IMR-90 (cell line): Measurements from ENCODE around the gene ZNF750. TPM values are rescaled to one million over a fixed set of nuclear protein-coding genes. Genes with fewer than 3 reads are reported as not detected.

Experiments used
- ATAC-seq: fragments of 200-7000 bp; cut with Tn5 transposase; 2 replicates; pipeline ENCODE4 v1.9.1; 2020; ENCODE audit warnings: low read depth, mild to moderate bottlenecking, moderate library complexity
- BruUV-seq: library from RNA; stranded (reverse); fragments of 400-500 nt; replicated peaks from 2 replicates; lab custom pipeline; 2021; lab: Mats Ljungman, UMichigan
- CTCF ChIA-PET: fragments of 300-600 bp; formaldehyde crosslinking; extraction: SDS; loops from one replicate; lab custom pipeline; 2021; ENCODE audit warnings: antibody characterized with exemption; lab: Yijun Ruan, JAX
- POLR2A ChIA-PET: fragments of 300-600 bp; sonication (Branson Sonifier 250); formaldehyde crosslinking; loops from one replicate; lab custom pipeline; 2022; ENCODE audit warnings: antibody characterized with exemption; ENCODE audit not compliant: unreplicated experiment; lab: Charles Lee
- DNase-seq: peaks from one replicate; pipeline ENCODE4 v3.0.0; 2013
- H2AFZ ChIP-seq: replicated peaks from 2 replicates; pipeline ENCODE3; 2013; ENCODE audit warnings: low read length, mild to moderate bottlenecking; ENCODE audit not compliant: poor library complexity
- H2AK5ac ChIP-seq: 2 replicates; pipeline ENCODE4 v1.6.1; 2013; ENCODE audit warnings: low read depth, low read length, inconsistent platforms
- H2AK9ac ChIP-seq: replicated peaks from 2 replicates; pipeline ENCODE3; 2013; ENCODE audit warnings: mild to moderate bottlenecking, low read depth, low read length, moderate library complexity; ENCODE audit not compliant: poor library complexity
- H2BK120ac ChIP-seq: 2 replicates; pipeline ENCODE4 v1.6.1; 2013; ENCODE audit warnings: low read depth, low read length, inconsistent platforms
- H2BK15ac ChIP-seq: 3 replicates; pipeline ENCODE4 v1.6.1; 2013; ENCODE audit warnings: low read depth, low read length, inconsistent platforms
- H2BK20ac ChIP-seq: 2 replicates; pipeline ENCODE4 v1.6.1; 2013; ENCODE audit warnings: low read depth, mild to moderate bottlenecking, inconsistent platforms, low read length, moderate library complexity
- H2BK5ac ChIP-seq: 2 replicates; pipeline ENCODE4 v1.6.1; 2013; ENCODE audit warnings: mild to moderate bottlenecking, low read depth, low read length, inconsistent platforms; ENCODE audit not compliant: poor library complexity, severe bottlenecking
- H3K14ac ChIP-seq: replicated peaks from 2 replicates; pipeline ENCODE4 v1.6.1; 2013; ENCODE audit warnings: low read depth, low read length, inconsistent platforms
- H3K18ac ChIP-seq: 2 replicates; pipeline ENCODE4 v1.6.1; 2013; ENCODE audit warnings: low read depth, low read length, control low read depth
- H3K23ac ChIP-seq: 2 replicates; pipeline ENCODE4 v1.6.1; 2013; ENCODE audit warnings: low read depth, low read length, inconsistent platforms
- H3K27ac ChIP-seq: 2 replicates; pipeline ENCODE4 v1.5.1; 2013; ENCODE audit warnings: mild to moderate bottlenecking, control low read depth, low read length; ENCODE audit not compliant: insufficient read depth
- H3K27me3 ChIP-seq: 2 replicates; pipeline ENCODE4 v1.6.1; 2013; ENCODE audit warnings: low read length; ENCODE audit not compliant: control insufficient read depth, insufficient read depth
- H3K36me3 ChIP-seq: 2 replicates; pipeline ENCODE4 v1.6.1; 2013; ENCODE audit warnings: low read length, mixed read lengths; ENCODE audit not compliant: control insufficient read depth, insufficient read depth
- H3K4ac ChIP-seq: 2 replicates; pipeline ENCODE4 v1.6.1; 2013; ENCODE audit warnings: low read depth, low read length, inconsistent platforms
- H3K4me1 ChIP-seq: 2 replicates; pipeline ENCODE4 v1.6.1; 2013; ENCODE audit warnings: low read length, mixed read lengths; ENCODE audit not compliant: control insufficient read depth, insufficient read depth
- H3K4me2 ChIP-seq: 2 replicates; pipeline ENCODE4 v1.6.1; 2013; ENCODE audit warnings: low read depth, mild to moderate bottlenecking, control low read depth, low read length, moderate library complexity
- H3K4me3 ChIP-seq: 2 replicates; pipeline ENCODE4 v1.5.1; 2013; ENCODE audit warnings: low read depth, mild to moderate bottlenecking, control low read depth, low read length, moderate library complexity; ENCODE audit not compliant: insufficient read depth
- H3K56ac ChIP-seq: 2 replicates; pipeline ENCODE4 v1.6.1; 2013; ENCODE audit warnings: low read length, inconsistent platforms; ENCODE audit not compliant: insufficient read depth; ENCODE audit errors: extremely low read depth
- H3K79me1 ChIP-seq, 2 experiments: 2 replicates each; pipeline ENCODE4 v1.6.1; 2013; ENCODE audit warnings: low read length in 2 of 2, inconsistent platforms in 1 of 2, low read depth in 1 of 2
- H3K9ac ChIP-seq: 2 replicates; pipeline ENCODE4 v1.6.1; 2013; ENCODE audit warnings: low read depth, low read length, control low read depth
- H3K9me1 ChIP-seq: 2 replicates; pipeline ENCODE4 v1.6.1; 2013; ENCODE audit warnings: low read length, inconsistent platforms; ENCODE audit not compliant: insufficient read depth
- H3K9me3 ChIP-seq: 2 replicates; pipeline ENCODE4 v1.6.1; 2013; ENCODE audit warnings: low read length; ENCODE audit not compliant: control insufficient read depth, insufficient read depth
- H4K20me1 ChIP-seq: 2 replicates; pipeline ENCODE4 v1.6.1; 2013; ENCODE audit warnings: low read length, inconsistent platforms; ENCODE audit not compliant: insufficient read depth
- H4K5ac ChIP-seq: 2 replicates; pipeline ENCODE4 v1.6.1; 2013; ENCODE audit warnings: mild to moderate bottlenecking, low read depth, low read length, control low read depth
- H4K8ac ChIP-seq, 2 experiments: 2 replicates each; pipeline ENCODE4 v1.6.1; 2013; ENCODE audit warnings: low read depth in 2 of 2, low read length in 2 of 2, control low read depth in 1 of 2, inconsistent platforms in 1 of 2
- H4K91ac ChIP-seq: 2 replicates; pipeline ENCODE4 v1.6.1; 2013; ENCODE audit warnings: low read depth, low read length, inconsistent platforms; ENCODE audit not compliant: insufficient read depth
- BHLHE40 ChIP-seq: fragments of 150-350 bp; IDR thresholded peaks from 2 replicates; pipeline ENCODE4 v1.6.1; 2016; ENCODE audit warnings: mild to moderate bottlenecking, low read depth, low read length
- CEBPB ChIP-seq: IDR thresholded peaks from 2 replicates; pipeline ENCODE4 v1.6.1; 2012; ENCODE audit warnings: low read depth, low read length, improper control_type of control experiment
- CHD1 ChIP-seq: IDR thresholded peaks from 2 replicates; pipeline ENCODE4 v1.6.1; 2012; ENCODE audit warnings: low read depth, low read length, improper control_type of control experiment
- CTCF ChIP-seq: conservative IDR thresholded peaks from 2 replicates; pipeline ENCODE4 v1.5.1; 2012; ENCODE audit warnings: mild to moderate bottlenecking, low read depth, low read length, improper control_type of control experiment
- ELK1 ChIP-seq: fragments of 150-350 bp; IDR thresholded peaks from 2 replicates; pipeline ENCODE4 v1.6.1; 2016; ENCODE audit warnings: low read depth, mild to moderate bottlenecking, low read length, moderate library complexity, borderline replicate concordance
- FOS ChIP-seq: fragments of 150-350 bp; IDR thresholded peaks from 2 replicates; pipeline ENCODE4 v1.6.1; 2016; ENCODE audit warnings: low read depth, low read length
- MAFK ChIP-seq: IDR thresholded peaks from 2 replicates; pipeline ENCODE4 v1.6.1; 2012; ENCODE audit warnings: low read depth, low read length, improper control_type of control experiment
- MAZ ChIP-seq: IDR thresholded peaks from 2 replicates; pipeline ENCODE4 v1.6.1; 2012; ENCODE audit warnings: low read depth, mild to moderate bottlenecking, low read length, improper control_type of control experiment, moderate library complexity, borderline replicate concordance
- MXI1 ChIP-seq: IDR thresholded peaks from 2 replicates; pipeline ENCODE4 v1.6.1; 2012; ENCODE audit warnings: low read depth, mild to moderate bottlenecking, low read length, moderate library complexity, borderline replicate concordance
- NFE2L2 ChIP-seq: fragments of 150-350 bp; IDR thresholded peaks from 2 replicates; pipeline ENCODE4 v1.6.1; 2016; ENCODE audit warnings: low read depth, mild to moderate bottlenecking, low read length
- POLR2A ChIP-seq: IDR thresholded peaks from 2 replicates; pipeline ENCODE4 v1.6.1; 2012; ENCODE audit warnings: mild to moderate bottlenecking, low read depth, low read length
- RAD21 ChIP-seq: IDR thresholded peaks from 2 replicates; pipeline ENCODE4 v1.6.1; 2012; ENCODE audit warnings: low read length, improper control_type of control experiment
- RCOR1 ChIP-seq: IDR thresholded peaks from 2 replicates; pipeline ENCODE4 v1.6.1; 2012; ENCODE audit warnings: mild to moderate bottlenecking, low read length, improper control_type of control experiment; ENCODE audit not compliant: insufficient replicate concordance
- RFX5 ChIP-seq: IDR thresholded peaks from 2 replicates; pipeline ENCODE4 v1.8.0; 2012; ENCODE audit warnings: low read depth, mild to moderate bottlenecking, low read length, moderate library complexity
- SMC3 ChIP-seq: fragments of 150-350 bp; IDR thresholded peaks from 2 replicates; pipeline ENCODE4 v1.6.1; 2016; ENCODE audit warnings: low read depth, mild to moderate bottlenecking, antibody characterized with exemption, low read length, moderate library complexity
- USF2 ChIP-seq: fragments of 150-350 bp; IDR thresholded peaks from 2 replicates; pipeline ENCODE4 v1.6.1; 2017; ENCODE audit warnings: mild to moderate bottlenecking, antibody characterized with exemption, low read length, low read depth
- WGBS, 2 experiments: methylation state at CpG; one replicate each; pipeline versions ENCODE4 v1.1.5 to v1.1.7; 2013; ENCODE audit warnings: missing lambda C conversion rate in 2 of 2; ENCODE audit not compliant: insufficient read length in 1 of 2; ENCODE audit errors: extremely low coverage in 2 of 2; 5-methylcytosine and 5-hydroxymethylcytosine counted together
- dilution Hi-C: fragments of 300-500 bp; cut with HindIII; formaldehyde crosslinking; loops from one replicate; pipeline ENCODE4 v1.14.3; 2018; ENCODE audit warnings: low sequenced_read_pairs; ENCODE audit not compliant: unreplicated experiment
- in situ Hi-C: fragments of 300-500 bp; cut with MboI; formaldehyde crosslinking; loops from 3 replicates; pipeline ENCODE4 v1.14.3; 2019; ENCODE audit warnings: low sequenced_read_pairs, inconsistent platforms, mixed read lengths
- intact Hi-C: fragments of 100-400 bp; cut with micrococcal nuclease; formaldehyde crosslinking; loops from 2 replicates; pipeline ENCODE4 v1.10.0; 2022
- polyA plus RNA-seq, 3 experiments: library from polyadenylated mRNA; depleted of rRNA; stranded (reverse); fragments of >200 nt; gene quantifications; 2 replicates each; pipeline ENCODE4 v1.2.3, GENCODE V29; 2012; ENCODE audit warnings: low replicate concordance in 1 of 3
- total RNA-seq: library from RNA; depleted of rRNA; stranded (reverse); fragments of >200 nt; gene quantifications from 2 replicates; pipeline ENCODE4 v1.2.3, GENCODE V29; 2012

Gene ZNF750
- total and polyA plus RNA-seq, 2 of the 4 experiments (the other 2 are of a cell fraction), result not detected

DNA sequence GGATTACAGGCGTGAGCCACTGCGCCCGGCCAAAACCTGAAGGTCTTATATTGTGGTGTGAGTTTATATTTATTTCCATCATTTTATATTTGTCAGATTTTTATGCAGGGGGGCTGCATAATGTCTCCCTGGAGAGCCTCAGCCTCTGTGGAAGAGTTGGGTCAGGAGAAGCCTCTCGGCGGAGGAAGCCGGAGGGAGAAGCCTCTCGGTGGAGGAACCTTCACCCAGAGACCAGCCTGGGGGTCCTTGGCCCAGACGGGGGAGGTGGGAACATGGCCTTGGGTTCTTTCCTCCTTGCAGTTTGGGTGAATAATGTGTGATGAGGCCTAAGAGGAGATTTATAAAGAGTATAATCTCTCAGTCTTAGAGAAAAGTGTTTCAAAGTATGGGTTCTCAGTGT, 22.4 kb upstream of the ZNF750 start:
- Histone ChIP-seq H2AFZ (no peak overlapping the region), H3K79me1 (peaks cover 14 to 62% of the 10 kb centered on the region in 2 experiments), H2AK9ac (no peak overlapping the region), H3K56ac (no peak overlapping the region), H3K4me1 (peaks cover 31% of the 10 kb centered on the region), H3K23ac (no peak overlapping the region), H3K18ac (no peak overlapping the region), H3K27me3 (no peaks in the 10 kb centered on the region), H3K4ac (no peak overlapping the region), H4K5ac (no peak overlapping the region), H4K91ac (no peak overlapping the region), H2BK20ac (no peak overlapping the region), H3K14ac (no peak overlapping the region), H3K27ac (no peak overlapping the region), H3K9ac (no peak overlapping the region), H3K9me3 (no peaks in the 10 kb centered on the region), H3K9me1 (peaks cover 33% of the 10 kb centered on the region), H3K36me3 (no peaks in the 10 kb centered on the region), H2BK15ac (no peak overlapping the region), H4K8ac (no peak overlapping the region), H3K4me3 (no peak overlapping the region), H2BK5ac (no peak overlapping the region), H2BK120ac (no peak overlapping the region), H3K4me2 (no peak overlapping the region), H2AK5ac (no peak overlapping the region), H4K20me1 (peaks cover 7% of the 10 kb centered on the region)
- ChIA-PET POLR2A (no interaction called here), CTCF (interaction anchor here (0.8 to 1.0 kb wide), 2 partner anchors 9 to 12 kb away, joined by 3 read pairs; no protein-coding TSS in a partner anchor)
- in situ Hi-C loops (no loop called here), intact Hi-C loops (no loop called here), dilution Hi-C loops (no loop called here)
- no peak for TF ChIP-seq MXI1
- no peak for TF ChIP-seq BHLHE40
- TF ChIP-seq CEBPB, result no peak
- no peak for TF ChIP-seq CHD1
- TF ChIP-seq RFX5, result no peak
- TF ChIP-seq RAD21, result no peak
- no peak for TF ChIP-seq FOS
- no peak for TF ChIP-seq CTCF
- no peak for TF ChIP-seq RCOR1
- TF ChIP-seq MAZ, result no peak
- no peak for TF ChIP-seq USF2
- TF ChIP-seq SMC3, result no peak
- TF ChIP-seq ELK1, result no peak
- no peak for TF ChIP-seq MAFK
- no peak for TF ChIP-seq POLR2A
- no peak for TF ChIP-seq NFE2L2
- BruUV-seq, result no TSS peak
- DNase-seq (no peak), ATAC-seq (no peak)
- WGBS, 2 experiments, result no CpG with 5 or more reads among the region's 8 CpGs
